LNCaP clone FGC (cell line): ENCODE measurements around the gene COMTD1.
A peak's percentile ranks its signal among the peaks of the same experiment; 100 is the strongest.
"Not testable (repeated sequence)": the region's sequence is repeated elsewhere in the genome, so short reads cannot be mapped to it uniquely, and the experiment has no call there.

ENCODE experiments used
- DNase-seq: peaks from one replicate; pipeline ENCODE4 v3.0.0-alpha.2; 2011; ENCODE audit warnings: low read depth
- H3K4me3 ChIP-seq: 2 replicates; pipeline ENCODE4 v1.5.1; 2011; ENCODE audit warnings: mild to moderate bottlenecking, low read depth, low read length, control low read depth
- TF ChIP-seq, protein P1 (sequence below): IDR thresholded peaks from 2 replicates; pipeline ENCODE4 v1.5.1; 2012; ENCODE audit warnings: mild to moderate bottlenecking; ENCODE audit not compliant: control insufficient read depth, insufficient read depth; ENCODE audit errors: extremely low read depth

The COMTD1 gene

DNA sequence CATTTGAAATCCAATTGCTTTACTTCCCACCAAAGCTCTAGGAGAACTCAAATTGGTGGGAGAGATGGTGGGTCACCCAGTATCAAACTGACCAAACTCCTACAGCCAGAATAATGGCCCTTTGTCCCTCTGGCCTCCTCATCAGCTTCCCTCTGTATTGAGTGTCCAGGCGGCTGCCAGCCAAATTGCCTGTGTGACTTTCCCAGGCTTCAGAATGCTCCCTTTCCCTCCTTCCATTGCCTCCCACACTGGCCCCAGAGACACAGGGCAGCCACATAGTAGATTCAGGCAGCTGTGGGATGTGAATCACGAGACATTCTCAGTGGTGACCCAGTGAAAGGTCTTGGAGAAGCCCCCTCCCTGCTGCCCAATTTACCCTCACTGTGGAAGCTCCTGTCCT lies 37.9 kb downstream of the COMTD1 start:
- no peak for DNase-seq
- H3K4me3 ChIP-seq = no peak overlapping the region
- TF ChIP-seq, protein P1, sequence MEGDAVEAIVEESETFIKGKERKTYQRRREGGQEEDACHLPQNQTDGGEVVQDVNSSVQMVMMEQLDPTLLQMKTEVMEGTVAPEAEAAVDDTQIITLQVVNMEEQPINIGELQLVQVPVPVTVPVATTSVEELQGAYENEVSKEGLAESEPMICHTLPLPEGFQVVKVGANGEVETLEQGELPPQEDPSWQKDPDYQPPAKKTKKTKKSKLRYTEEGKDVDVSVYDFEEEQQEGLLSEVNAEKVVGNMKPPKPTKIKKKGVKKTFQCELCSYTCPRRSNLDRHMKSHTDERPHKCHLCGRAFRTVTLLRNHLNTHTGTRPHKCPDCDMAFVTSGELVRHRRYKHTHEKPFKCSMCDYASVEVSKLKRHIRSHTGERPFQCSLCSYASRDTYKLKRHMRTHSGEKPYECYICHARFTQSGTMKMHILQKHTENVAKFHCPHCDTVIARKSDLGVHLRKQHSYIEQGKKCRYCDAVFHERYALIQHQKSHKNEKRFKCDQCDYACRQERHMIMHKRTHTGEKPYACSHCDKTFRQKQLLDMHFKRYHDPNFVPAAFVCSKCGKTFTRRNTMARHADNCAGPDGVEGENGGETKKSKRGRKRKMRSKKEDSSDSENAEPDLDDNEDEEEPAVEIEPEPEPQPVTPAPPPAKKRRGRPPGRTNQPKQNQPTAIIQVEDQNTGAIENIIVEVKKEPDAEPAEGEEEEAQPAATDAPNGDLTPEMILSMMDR = no peak

- DNase-seq = no peak
- no peak overlapping the region for H3K4me3 ChIP-seq
- TF ChIP-seq, protein P1 = no peak
Measured at GRCh38 chr10:75197066-75197465, 38.7 kb downstream of the COMTD1 start.

- no peak overlapping the region for H3K4me3 ChIP-seq
- TF ChIP-seq, protein P1 = no peak
- no peak for DNase-seq
Measured at GRCh38 chr10:75195035-75195763, 40.6 kb downstream of the COMTD1 start.

DNA sequence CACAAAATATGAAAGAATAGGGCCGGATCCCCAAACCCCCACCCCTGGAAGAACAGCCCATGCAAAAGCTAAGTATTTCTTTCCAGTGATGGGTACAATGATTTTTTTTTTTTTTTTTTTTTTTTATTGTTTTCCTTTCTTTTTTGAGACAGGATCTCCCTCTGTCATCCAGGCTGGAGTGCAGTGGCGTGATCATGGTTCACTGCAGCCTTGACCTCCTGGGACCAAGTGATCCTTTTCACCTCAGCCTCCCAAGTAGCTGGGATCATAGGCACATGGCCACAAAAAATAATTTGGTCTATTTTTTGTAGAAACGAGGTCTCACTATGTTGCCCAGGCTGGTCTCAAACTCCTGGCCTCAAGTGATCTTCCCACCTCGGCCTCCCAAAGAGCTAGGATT lies 41.1 kb downstream of the COMTD1 start:
- DNase-seq, H3K4me3 ChIP-seq: not testable (repeated sequence)

GRCh38 chr10:75191821-75192568 lies 43.8 kb downstream of the COMTD1 start:
- DNase-seq = peak; percentile 33
- TF ChIP-seq, protein P1 = peak; percentile 16; the same call in 1 of the 2 replicates
- H3K4me3 ChIP-seq = peak overlapping the region; percentile 11; the same call in 1 of the 2 replicates

- no peak overlapping the region for H3K4me3 ChIP-seq
- TF ChIP-seq, protein P1 = no peak
- DNase-seq = no peak
Measured at GRCh38 chr10:75189266-75190096, 46.3 kb downstream of the COMTD1 start.

- not testable (repeated sequence) for DNase-seq, H3K4me3 ChIP-seq
Measured at GRCh38 chr10:75188522-75188921, 47.2 kb downstream of the COMTD1 start.
